T-helper 2 cell (primary cell): ENCODE results near the gene IFIT1.
"Not testable (repeated sequence)": the region's sequence is repeated elsewhere in the genome, so short reads cannot be mapped to it uniquely, and the experiment has no call there.

Experiments used
- DNase-seq, 5 experiments: peaks; one replicate each; pipeline versions ENCODE4 v3.0.0 to v3.0.0-alpha.2; 2012 to 2022
- total RNA-seq, 2 donors: gene quantifications; one replicate each; lab custom pipeline; 2026; lab: John Stamatoyannopoulos, UW

The IFIT1 gene, protein sequence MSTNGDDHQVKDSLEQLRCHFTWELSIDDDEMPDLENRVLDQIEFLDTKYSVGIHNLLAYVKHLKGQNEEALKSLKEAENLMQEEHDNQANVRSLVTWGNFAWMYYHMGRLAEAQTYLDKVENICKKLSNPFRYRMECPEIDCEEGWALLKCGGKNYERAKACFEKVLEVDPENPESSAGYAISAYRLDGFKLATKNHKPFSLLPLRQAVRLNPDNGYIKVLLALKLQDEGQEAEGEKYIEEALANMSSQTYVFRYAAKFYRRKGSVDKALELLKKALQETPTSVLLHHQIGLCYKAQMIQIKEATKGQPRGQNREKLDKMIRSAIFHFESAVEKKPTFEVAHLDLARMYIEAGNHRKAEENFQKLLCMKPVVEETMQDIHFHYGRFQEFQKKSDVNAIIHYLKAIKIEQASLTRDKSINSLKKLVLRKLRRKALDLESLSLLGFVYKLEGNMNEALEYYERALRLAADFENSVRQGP
- 9.2 to 13.1 reads per million in 2 donors for total RNA-seq

- DNase-seq: peak in 4 of 5 experiments; percentile 8 to 78 (median 48)
Observed at GRCh38 chr10:89391907-89392756, at the start of gene IFIT1. Gene IFIT1 (plus strand): TSS chr10:89392623. CDS start chr10:89392713, 90 bp downstream.

DNA sequence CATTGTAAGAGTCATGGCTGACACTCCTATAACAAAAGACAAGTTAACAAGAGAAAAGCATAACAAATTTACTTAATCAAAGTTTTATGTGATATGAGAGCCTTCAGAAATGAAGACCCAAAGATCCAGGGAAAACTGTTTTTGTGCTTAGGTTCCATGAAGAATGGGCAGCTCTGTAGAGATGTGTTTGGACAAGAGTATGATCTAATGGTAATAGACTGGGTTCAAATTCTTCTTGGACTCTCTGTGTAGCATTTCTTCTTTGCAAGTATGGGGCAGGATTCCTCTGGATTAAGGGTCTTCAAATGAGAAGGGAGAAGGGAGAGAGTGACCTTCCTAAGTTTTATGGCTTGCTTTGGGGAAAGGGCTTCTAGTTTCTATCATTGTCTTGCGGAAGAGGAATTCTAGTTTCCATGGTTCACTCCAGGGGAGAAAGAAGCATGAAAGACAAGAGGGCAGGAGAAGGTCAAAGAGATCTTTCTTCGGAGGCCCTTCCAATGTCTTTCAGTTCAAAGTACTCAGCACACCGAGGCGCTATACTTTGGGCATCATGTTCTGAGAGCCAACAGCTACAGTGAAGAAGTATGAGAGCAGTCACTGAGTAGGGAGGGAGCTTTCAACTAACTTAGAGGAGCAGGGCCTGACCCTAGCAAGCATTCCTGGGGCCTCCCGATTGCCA lies 49.2 kb upstream of the IFIT1 start:
- DNase-seq: no peak

DNA sequence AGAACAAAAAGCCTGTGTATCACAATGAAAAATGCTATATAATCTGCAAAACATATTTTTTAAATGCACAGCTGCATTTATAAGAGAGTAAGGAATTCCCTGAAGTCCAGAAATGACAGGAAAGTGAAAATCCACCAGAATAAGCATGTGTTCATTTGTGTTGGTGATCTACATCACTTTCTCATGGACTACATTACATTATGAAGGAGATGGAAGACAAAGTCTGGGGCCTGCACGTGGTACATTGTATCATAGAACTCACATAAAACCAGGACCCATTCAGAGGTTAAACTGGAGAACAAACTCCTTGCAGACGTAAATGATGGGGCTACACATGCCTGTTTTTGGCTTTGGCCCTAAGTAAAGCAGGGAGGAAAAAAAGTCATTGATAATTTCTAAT lies 48.3 kb upstream of the IFIT1 start:
- DNase-seq: no peak

DNA sequence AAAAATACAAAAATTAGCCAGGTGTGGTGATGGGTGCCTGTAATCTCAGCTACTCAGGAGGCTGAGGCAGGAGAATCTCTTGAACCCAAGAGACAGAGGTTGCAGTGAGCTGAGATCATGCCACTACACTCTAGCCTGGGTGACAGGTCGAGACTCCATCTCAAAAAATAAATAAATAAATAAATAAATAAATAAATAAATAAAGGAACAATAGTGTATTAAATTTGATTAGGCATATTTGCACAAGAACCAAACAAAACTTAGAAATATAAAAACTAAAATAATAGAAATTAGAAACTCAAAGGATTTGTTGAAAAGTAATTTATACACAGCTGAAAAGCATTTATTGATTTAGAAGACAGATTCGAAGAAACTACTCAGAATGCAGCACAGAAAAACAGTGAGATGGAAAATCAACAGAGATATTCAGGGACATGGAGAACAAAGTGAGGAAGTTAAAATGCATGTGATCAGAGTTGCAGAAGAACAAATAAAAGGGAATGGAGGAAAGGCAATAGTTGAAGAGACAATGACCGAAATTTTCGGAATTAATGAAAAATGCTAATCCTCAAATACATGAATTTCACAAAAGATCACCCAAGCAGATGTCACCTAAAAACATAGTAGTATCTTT lies 46.9 kb upstream of the IFIT1 start:
- DNase-seq: no peak

DNA sequence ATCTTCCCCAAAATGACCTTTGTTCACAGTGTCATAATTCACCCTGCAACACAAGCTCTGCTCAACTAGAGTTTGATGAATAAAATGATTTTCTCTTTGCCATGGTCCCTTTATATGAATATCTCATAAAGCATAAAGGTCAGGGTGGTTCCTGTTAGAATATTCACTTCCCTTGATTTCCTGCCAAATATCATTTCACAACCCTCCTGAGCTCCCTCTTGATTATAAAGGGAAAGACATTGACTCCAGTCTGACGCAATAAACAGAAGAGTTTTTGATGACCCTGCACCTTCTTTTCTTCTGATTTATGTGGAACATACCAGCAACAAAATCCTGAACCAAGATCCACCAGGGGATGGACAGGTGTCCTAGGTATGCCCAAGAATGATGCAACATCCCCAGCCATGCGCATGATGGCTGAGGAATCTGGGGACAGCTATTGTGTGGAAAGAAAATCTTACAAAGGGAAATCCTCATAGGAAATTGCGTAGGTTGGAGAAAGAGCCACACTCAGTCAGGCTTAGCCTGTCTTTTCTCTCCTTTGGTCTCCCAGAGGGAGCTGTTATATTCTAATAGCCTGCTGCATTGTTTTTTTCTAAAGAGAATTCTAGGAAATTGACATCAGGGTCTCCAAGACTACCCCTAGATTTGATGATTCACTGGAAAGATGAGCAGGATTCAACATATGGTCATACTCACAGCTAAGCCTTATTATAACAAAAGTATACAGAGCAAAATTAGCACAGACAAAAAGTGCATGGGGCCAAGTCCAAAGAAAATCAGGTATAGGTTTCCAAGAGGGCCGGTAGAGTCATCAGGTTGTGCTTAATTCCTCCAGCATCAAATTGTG lies 45.8 kb upstream of the IFIT1 start:
- no peak for DNase-seq

DNA sequence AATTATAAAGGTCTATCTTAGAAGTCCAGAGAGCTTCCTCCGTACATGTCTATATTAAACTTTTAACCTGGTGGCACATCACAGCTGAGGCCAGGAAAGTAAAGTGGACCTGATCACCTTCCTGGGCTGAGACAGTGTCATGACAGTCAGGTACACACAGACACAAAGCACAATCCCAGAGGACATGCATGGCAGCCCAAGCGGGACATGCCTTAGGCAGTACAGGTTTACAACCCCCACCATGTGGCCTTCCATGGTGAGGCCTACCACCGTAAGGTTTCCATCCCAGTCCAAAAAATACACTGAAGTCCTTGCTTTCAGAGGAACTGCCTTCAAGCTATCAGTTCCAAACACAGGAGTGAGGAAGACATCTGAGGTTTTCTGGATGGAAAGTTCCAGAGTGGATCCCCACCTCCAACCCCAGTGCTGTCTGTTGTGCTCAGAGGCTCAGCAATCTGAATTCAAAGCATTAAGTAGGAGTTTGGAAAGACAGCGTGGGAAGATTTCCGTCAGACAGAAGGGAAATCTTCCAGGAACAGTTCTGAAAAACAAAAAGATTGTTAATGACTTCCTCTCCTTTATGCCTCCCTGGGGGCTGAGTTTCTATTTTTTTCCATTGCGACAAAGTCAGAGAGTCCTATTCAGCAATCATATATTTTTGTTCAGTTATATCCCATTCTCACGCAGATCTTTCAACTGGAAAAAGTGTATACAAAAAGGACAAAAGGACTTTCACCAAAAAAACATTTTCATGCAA lies 44.5 kb upstream of the IFIT1 start:
- no peak for DNase-seq

DNA sequence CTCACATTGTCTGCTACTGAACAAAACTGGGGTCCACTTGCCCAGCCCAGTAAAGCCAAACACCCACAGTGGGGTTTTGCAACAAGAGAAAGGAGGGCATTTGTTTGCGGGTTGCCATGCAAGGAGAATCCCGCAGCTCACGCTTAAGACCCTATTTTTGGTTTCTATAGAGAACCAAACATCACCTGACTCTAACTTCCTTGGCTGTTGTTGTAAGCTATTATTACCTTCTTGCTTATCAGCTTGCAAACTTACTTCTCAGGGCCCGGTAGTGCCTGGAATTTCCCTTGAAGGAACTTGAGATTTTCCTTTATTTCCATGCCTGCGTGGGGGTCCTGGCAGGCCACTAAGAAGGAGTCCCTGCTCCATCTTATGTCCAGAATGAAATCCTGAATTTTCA lies 43.9 kb upstream of the IFIT1 start:
- no peak for DNase-seq

- DNase-seq: no peak
Observed at GRCh38 chr10:89348975-89349374, 43.4 kb upstream of the IFIT1 start.

DNA sequence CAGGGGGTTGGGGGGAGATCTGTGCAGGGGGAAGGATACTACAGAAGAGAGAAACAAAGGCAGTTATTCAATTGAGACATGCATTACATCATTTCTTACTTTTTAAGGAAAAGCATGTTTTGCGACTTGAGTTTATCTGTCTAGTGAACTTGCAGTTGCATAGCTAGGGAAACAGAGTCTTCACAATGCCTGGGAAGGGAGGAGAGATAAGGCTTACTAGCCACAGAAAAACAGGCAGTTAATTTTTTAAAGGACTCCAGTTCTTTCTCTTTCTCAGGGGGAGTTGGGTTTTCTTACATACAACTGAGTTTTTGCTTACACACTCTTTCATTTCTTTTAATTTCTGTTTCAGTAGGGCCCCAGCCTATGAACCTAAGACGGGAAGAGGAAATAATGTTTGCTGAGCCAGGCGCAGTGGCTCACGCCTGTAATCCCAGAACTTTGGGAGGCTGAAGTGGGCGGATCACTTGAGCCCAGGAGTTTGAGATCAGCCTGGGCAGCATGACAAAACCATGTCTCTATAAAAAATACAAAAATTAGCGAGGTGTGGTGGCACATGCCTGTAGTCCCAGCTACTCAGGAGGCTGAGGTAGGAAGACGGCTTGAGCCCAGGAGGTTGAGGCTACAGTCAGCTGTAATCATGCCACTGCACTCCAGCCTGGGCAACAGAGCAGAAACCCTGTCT lies 41.6 kb upstream of the IFIT1 start:
- not testable (repeated sequence) for DNase-seq

DNA sequence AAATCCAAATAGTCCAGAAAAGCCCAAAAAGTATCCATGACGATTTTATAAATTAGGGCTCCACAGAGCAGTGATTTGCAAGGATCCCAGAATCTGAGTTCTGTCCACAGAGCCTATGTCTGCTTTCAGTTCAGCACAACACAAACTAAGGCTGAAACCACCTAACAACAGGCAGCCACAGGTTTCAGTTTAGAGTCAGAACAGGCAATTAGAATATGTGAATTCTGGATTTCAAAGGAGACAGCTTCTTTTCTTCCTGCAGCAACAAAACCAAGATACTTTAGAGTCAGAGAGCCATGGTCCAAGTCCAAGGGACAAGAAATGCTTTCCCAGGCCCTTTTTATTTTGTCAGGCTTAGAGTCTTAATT lies 41.0 kb upstream of the IFIT1 start:
- DNase-seq: peak in 1 of 5 experiments; percentile 57

DNA sequence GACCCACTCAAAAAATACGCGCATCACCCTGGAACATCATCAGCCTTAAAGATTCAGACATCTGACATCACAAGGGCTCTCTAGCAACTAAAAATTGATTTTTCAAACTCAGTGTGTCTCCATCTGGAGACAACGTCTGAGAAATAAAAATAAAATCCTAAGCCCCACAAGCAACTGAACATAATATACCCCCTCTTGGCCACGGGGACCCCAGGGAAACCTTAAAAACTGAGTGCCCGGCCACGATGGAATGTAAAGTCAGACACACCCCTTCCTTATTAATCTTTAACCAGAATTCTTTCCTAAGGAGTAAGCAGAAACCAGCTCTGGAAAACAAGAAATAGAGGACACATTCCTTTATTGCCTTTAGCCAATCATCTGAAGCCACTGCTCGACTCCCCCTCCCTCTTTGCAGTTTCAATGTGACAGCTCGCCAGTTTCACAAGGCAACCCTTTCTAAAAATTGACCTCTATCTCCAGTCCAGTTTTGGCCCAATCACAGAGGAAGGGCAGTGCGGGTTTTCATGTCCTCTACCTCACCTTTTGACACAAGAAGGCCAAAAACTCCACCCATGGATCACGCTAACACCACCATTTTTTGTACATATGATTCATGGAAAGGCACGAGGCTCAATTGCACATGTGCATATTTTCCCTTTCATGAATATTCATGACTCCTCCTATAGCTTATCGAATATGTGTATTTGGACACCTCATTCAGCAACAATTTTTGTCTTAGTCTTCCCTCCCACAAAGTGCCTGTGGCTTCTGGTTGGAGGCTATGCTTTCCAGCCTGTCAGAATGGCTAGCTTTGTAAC lies 40.4 kb upstream of the IFIT1 start:
- no peak for DNase-seq

GRCh38 chr10:89352802-89353201 lies 39.6 kb upstream of the IFIT1 start:
- DNase-seq: no peak

- no peak for DNase-seq
Observed at GRCh38 chr10:89355394-89355931, 37.0 kb upstream of the IFIT1 start.

- no peak for DNase-seq
Observed at GRCh38 chr10:89357096-89357495, 35.3 kb upstream of the IFIT1 start.

GRCh38 chr10:89357975-89358374 lies 34.4 kb upstream of the IFIT1 start:
- no peak for DNase-seq

- DNase-seq: no peak
Observed at GRCh38 chr10:89360157-89360556, 32.3 kb upstream of the IFIT1 start.

DNA sequence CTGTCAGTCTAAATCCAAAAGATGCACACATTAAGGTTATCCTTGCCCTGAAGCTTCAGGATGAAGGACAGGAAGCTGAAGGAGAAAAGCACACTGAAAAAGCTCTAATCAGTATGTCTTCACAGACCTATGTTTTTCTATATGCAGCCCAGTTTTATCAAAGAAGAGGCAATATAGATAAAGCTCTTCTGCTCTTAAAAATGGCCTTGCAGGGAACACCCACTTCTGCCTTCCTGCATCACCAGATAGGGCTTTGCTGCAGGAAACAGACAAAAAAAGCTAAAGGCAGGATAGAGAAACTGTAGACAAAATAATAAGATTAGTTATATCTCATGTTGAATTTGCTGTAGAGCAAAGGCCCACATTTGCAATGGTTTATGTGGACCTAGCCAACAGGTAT lies 29.5 kb upstream of the IFIT1 start:
- no peak for DNase-seq

GRCh38 chr10:89363729-89364442 lies 28.5 kb upstream of the IFIT1 start:
- no peak for DNase-seq
